Measurements from ENCODE around the gene IQSEC1. TPM values are rescaled to one million over a fixed set of nuclear protein-coding genes. Genes with fewer than 3 reads are reported as not detected.
A peak's percentile ranks its signal among the peaks of the same experiment; 100 is the strongest.

The IQSEC1 gene
- total and polyA plus RNA-seq, 4 experiments from 2014 or later, result 11.9 to 82.0 (median 62.3) TPM

DNA sequence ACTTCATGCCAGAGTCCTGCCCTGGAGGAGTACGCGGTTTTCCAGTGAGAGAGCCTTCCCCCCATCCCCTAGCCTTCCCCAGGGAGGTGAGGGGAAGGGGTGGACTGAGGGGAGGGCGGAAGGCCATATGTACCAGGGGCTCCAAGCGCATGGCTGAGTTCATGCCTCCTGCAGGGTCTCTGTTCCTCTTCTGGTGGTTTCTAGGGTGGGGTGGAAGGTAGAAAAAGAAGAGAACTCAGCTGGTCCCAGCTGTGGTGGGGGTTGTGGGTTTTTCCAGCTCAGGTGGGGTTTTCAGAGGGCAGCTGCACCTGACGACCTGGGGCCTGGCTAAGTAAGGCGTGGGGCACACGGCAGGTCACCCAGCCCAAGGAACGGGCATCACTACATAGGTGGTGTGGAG, 10.7 kb upstream of the IQSEC1 start:
- intact Hi-C loops (cut with micrococcal nuclease), result no loop called here
- H3K27me3 Mint-ChIP-seq, result no peaks in the 10 kb centered on the region
- Histone ChIP-seq H3K27me3 (ENCODE audit: insufficient read depth, low read length) (no peaks in the 10 kb centered on the region), H3K4me3 (ENCODE audit: low read length in 2 of 2) (no peak overlapping the region), H3K27ac (ENCODE audit: low read depth, low read length) (no peak overlapping the region), H3K36me3 (ENCODE audit: insufficient read depth, low read length) (no peaks in the 10 kb centered on the region), H3K9me3 (ENCODE audit: control insufficient read depth in 1 of 2, low read length in 2 of 2) (no peaks in the 10 kb centered on the region), H3K4me1 (ENCODE audit: insufficient read depth, low read length) (no peaks in the 10 kb centered on the region)
- ChIA-PET CTCF (ENCODE audit: partially characterized antibody) (interaction anchor here (1.0 to 5.3 kb wide), 2 partner anchors 8 to 369 kb away, joined by 3 to 38 read pairs; no protein-coding TSS in a partner anchor), POLR2A (ENCODE audit: partially characterized antibody) (no interaction called here)
- no peak overlapping the region for H3K4me3 Mint-ChIP-seq
- H3K27ac Mint-ChIP-seq, result no peak overlapping the region
- no peak for DNase-seq
- H3K4me1 Mint-ChIP-seq, result peaks cover 0 to 1% (median 0%) of the 10 kb centered on the region in 4 donors
- no peaks in the 10 kb centered on the region for H3K36me3 Mint-ChIP-seq
- H3K9me3 Mint-ChIP-seq, result no peaks in the 10 kb centered on the region

DNA sequence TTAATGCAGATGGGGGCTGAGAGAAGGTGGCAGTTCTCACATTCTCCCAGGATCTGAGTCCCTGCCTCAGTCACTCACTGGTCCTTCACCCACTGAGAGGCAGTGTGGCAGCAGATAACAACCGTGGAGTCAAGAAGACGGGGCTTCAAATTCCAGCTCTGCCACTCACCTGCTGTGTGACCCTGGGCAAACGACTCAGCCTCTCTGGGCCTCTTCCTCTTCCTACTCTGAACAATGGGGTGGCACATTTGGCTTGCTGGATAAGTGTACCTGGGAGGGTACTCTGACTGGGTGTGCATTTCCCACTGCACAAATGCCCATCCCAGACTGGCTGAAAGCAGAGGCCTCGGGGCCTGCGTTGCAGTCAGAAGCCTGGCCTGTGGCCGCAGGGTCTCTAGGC, 10.0 kb upstream of the IQSEC1 start:
- H3K27me3 Mint-ChIP-seq, result no peaks in the 10 kb centered on the region
- peaks cover 0 to 1% (median 0%) of the 10 kb centered on the region in 4 donors for H3K4me1 Mint-ChIP-seq
- H3K27ac Mint-ChIP-seq, result no peak overlapping the region

DNA sequence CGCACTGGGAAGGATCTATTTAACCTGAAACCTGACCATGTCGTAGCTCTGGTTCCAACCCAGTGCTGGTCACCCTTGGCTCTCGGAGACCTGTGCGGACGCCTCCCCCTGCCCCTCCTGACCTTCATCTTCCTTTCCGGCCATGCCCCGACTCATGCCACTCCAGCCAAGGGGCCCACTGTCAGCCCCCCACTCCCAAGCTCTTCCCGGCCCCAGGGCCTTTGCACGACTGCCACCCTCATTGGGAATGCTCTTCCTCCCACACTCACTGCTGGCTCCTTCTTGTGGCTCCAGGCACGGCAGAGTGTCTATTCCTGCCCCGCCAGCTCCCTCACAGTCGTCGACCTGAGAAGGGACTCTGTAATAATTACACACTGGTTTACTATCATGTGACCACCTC, 9.4 kb upstream of the IQSEC1 start:
- H3K27ac ChIP-seq (ENCODE audit: low read depth, low read length), result no peak overlapping the region
- POLR2A ChIA-PET (ENCODE audit: partially characterized antibody), result no interaction called here
- Mint-ChIP-seq H3K4me1 (peaks cover 0 to 1% (median 0%) of the 10 kb centered on the region in 4 donors), H3K27me3 (no peaks in the 10 kb centered on the region), H3K36me3 (no peaks in the 10 kb centered on the region), H3K9me3 (no peaks in the 10 kb centered on the region), H3K4me3 (no peak overlapping the region), H3K27ac (peak overlapping the region in 2 of 7 donors; percentile 61 to 72)
- no peak for DNase-seq
- no peaks in the 10 kb centered on the region for H3K27me3 ChIP-seq (ENCODE audit: insufficient read depth, low read length)
- H3K4me1 ChIP-seq (ENCODE audit: insufficient read depth, low read length), result no peaks in the 10 kb centered on the region
- H3K9me3 ChIP-seq (ENCODE audit: control insufficient read depth in 1 of 2, low read length in 2 of 2), result no peaks in the 10 kb centered on the region
- H3K36me3 ChIP-seq (ENCODE audit: insufficient read depth, low read length), result no peaks in the 10 kb centered on the region
- CTCF ChIA-PET (ENCODE audit: partially characterized antibody), result interaction anchor here (5.3 kb wide), 1 partner anchor 10 kb away, joined by 38 read pairs; no protein-coding TSS in a partner anchor
- no peak overlapping the region for H3K4me3 ChIP-seq (ENCODE audit: low read length in 2 of 2)
- intact Hi-C loops (cut with micrococcal nuclease), result no loop called here

More for the DNA sequence above, 10.0 kb upstream of the IQSEC1 start:
- ChIA-PET CTCF (ENCODE audit: partially characterized antibody) (interaction anchor here (1.0 to 5.3 kb wide), 2 partner anchors 9 to 369 kb away, joined by 3 to 38 read pairs; no protein-coding TSS in a partner anchor), POLR2A (ENCODE audit: partially characterized antibody) (no interaction called here)
- H3K36me3 Mint-ChIP-seq, result no peaks in the 10 kb centered on the region
- H3K9me3 Mint-ChIP-seq, result no peaks in the 10 kb centered on the region
- Histone ChIP-seq H3K4me3 (ENCODE audit: low read length in 2 of 2) (no peak overlapping the region), H3K9me3 (ENCODE audit: control insufficient read depth in 1 of 2, low read length in 2 of 2) (no peaks in the 10 kb centered on the region), H3K27me3 (ENCODE audit: insufficient read depth, low read length) (no peaks in the 10 kb centered on the region), H3K27ac (ENCODE audit: low read depth, low read length) (no peak overlapping the region), H3K36me3 (ENCODE audit: insufficient read depth, low read length) (no peaks in the 10 kb centered on the region), H3K4me1 (ENCODE audit: insufficient read depth, low read length) (no peaks in the 10 kb centered on the region)
- DNase-seq, result no peak
- intact Hi-C loops (cut with micrococcal nuclease), result no loop called here
- no peak overlapping the region for H3K4me3 Mint-ChIP-seq

DNA sequence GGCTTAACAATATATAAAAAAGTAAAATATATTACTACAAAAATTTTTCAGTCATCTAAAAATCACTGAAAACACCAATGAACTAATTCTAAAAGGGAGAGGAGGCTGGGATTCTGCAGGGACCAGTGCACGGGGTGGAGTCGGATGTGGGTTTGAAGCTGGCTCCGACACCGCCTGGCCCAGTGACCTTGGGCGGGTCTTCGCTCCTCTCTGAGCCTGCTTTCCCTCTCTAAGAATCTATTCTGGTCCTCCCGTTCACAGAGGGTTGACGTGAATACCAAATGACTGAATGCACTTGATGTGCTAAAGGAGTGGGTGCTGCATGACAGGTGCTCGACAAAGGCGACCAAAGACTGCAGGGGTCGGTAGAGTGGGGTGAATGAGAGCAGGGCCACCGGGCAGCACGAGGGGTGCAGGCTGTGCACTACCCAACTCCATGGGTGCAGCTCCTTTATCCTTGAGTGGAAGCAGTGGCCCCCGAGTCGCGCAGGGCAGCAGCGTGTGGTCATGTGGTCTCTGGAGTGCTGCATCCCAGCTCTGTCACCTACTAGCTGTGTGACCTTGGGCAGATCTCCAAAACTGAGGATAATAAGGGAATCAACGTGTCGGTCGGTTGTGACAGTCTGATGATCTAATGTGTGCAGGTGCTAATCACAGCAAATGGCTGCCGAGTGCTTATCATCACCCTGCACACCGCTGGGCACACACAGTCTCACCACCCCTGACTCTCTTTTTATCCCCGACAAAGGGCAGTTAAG, 8.6 kb upstream of the IQSEC1 start:
- no peak overlapping the region for H3K4me3 ChIP-seq (ENCODE audit: low read length in 2 of 2)
- ChIA-PET POLR2A (ENCODE audit: partially characterized antibody) (no interaction called here), CTCF (ENCODE audit: partially characterized antibody) (interaction anchor here (1.3 to 5.3 kb wide), 2 partner anchors 11 to 42 kb away, joined by 3 to 38 read pairs; no protein-coding TSS in a partner anchor)
- Mint-ChIP-seq H3K27me3 (no peaks in the 10 kb centered on the region), H3K4me3 (no peak overlapping the region), H3K36me3 (no peaks in the 10 kb centered on the region), H3K9me3 (no peaks in the 10 kb centered on the region), H3K27ac (no peak overlapping the region), H3K4me1 (peaks cover 0 to 1% (median 0%) of the 10 kb centered on the region in 4 donors)
- intact Hi-C loops (cut with micrococcal nuclease), result no loop called here
- H3K9me3 ChIP-seq (ENCODE audit: control insufficient read depth in 1 of 2, low read length in 2 of 2), result no peaks in the 10 kb centered on the region
- no peaks in the 10 kb centered on the region for H3K4me1 ChIP-seq (ENCODE audit: insufficient read depth, low read length)
- no peaks in the 10 kb centered on the region for H3K36me3 ChIP-seq (ENCODE audit: insufficient read depth, low read length)
- no peak for DNase-seq
- no peaks in the 10 kb centered on the region for H3K27me3 ChIP-seq (ENCODE audit: insufficient read depth, low read length)
- H3K27ac ChIP-seq (ENCODE audit: low read depth, low read length), result no peak overlapping the region

DNA sequence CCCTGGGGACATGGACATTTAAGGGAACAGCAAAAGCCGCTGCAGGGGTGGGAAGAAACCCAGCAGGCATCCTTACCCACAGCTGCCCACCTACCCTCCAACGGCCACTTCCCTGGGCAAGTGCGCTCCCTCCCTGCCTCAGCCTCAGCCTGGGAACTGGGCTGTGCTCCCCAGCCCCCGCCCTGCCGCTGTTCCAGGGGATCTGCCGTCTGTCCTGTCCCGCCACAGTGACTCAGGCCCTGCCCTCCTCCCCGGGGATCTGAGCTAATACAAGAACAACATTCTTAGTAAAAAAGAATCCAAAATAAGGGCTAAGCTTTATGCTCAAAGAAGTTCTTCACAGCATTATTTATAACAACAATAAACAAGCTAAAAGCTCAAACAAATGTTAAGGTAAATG, 7.4 kb upstream of the IQSEC1 start:
- H3K4me3 ChIP-seq (ENCODE audit: low read length in 2 of 2), result no peak overlapping the region
- H3K9me3 ChIP-seq (ENCODE audit: control insufficient read depth in 1 of 2, low read length in 2 of 2), result no peaks in the 10 kb centered on the region
- intact Hi-C loops (cut with micrococcal nuclease), result no loop called here
- no peaks in the 10 kb centered on the region for H3K4me1 ChIP-seq (ENCODE audit: insufficient read depth, low read length)
- CTCF ChIA-PET (ENCODE audit: partially characterized antibody), result interaction anchor here (1.3 to 5.3 kb wide), 2 partner anchors 12 to 41 kb away, joined by 3 to 38 read pairs; no protein-coding TSS in a partner anchor
- Mint-ChIP-seq H3K36me3 (no peaks in the 10 kb centered on the region), H3K27ac (no peak overlapping the region), H3K4me1 (peaks cover 0 to 1% (median 0%) of the 10 kb centered on the region in 4 donors), H3K27me3 (peaks cover 0 to 4% of the 10 kb centered on the region in 2 donors), H3K9me3 (no peaks in the 10 kb centered on the region), H3K4me3 (no peak overlapping the region)
- POLR2A ChIA-PET (ENCODE audit: partially characterized antibody), result no interaction called here
- H3K27me3 ChIP-seq (ENCODE audit: insufficient read depth, low read length), result no peaks in the 10 kb centered on the region
- no peak for DNase-seq
- no peaks in the 10 kb centered on the region for H3K36me3 ChIP-seq (ENCODE audit: insufficient read depth, low read length)
- no peak overlapping the region for H3K27ac ChIP-seq (ENCODE audit: low read depth, low read length)

DNA sequence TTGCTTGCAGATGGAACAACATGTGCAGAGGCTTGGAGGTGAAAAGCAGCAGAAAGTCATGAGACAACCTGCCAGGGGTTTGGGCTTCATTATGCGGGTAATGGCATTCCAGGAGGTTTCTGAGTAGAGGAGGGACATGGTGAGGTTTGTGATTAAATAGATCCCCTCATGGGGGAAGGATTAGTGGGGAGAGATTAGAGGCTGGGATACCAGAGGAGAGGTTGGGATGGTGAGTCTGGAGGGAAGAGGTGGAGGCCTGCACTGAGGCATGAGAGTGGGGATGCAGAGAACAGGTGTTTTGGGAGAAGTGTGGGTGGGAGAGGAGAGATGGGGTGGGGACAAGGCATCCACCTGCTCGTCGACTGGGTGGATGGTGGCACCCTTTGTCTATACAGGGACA, 6.8 kb upstream of the IQSEC1 start:
- no peaks in the 10 kb centered on the region for H3K4me1 ChIP-seq (ENCODE audit: insufficient read depth, low read length)
- intact Hi-C loops (cut with micrococcal nuclease), result no loop called here
- H3K4me3 Mint-ChIP-seq, result no peak overlapping the region
- no peaks in the 10 kb centered on the region for H3K36me3 ChIP-seq (ENCODE audit: insufficient read depth, low read length)
- no peak for DNase-seq
- H3K4me1 Mint-ChIP-seq, result peaks cover 0 to 1% (median 0%) of the 10 kb centered on the region in 4 donors
- no peak overlapping the region for H3K4me3 ChIP-seq (ENCODE audit: low read length in 2 of 2)
- H3K9me3 ChIP-seq (ENCODE audit: control insufficient read depth in 1 of 2, low read length in 2 of 2), result no peaks in the 10 kb centered on the region
- no peak overlapping the region for H3K27ac ChIP-seq (ENCODE audit: low read depth, low read length)
- H3K36me3 Mint-ChIP-seq, result no peaks in the 10 kb centered on the region
- peaks cover 0 to 6% of the 10 kb centered on the region in 2 donors for H3K27me3 Mint-ChIP-seq
- POLR2A ChIA-PET (ENCODE audit: partially characterized antibody), result no interaction called here
- H3K9me3 Mint-ChIP-seq, result no peaks in the 10 kb centered on the region
- peak overlapping the region in 2 of 7 donors; percentile 52 to 75 for H3K27ac Mint-ChIP-seq
- CTCF ChIA-PET (ENCODE audit: partially characterized antibody), result interaction anchor here (5.3 kb wide), 1 partner anchor 12 kb away, joined by 38 read pairs; no protein-coding TSS in a partner anchor
- H3K27me3 ChIP-seq (ENCODE audit: insufficient read depth, low read length), result no peaks in the 10 kb centered on the region

DNA sequence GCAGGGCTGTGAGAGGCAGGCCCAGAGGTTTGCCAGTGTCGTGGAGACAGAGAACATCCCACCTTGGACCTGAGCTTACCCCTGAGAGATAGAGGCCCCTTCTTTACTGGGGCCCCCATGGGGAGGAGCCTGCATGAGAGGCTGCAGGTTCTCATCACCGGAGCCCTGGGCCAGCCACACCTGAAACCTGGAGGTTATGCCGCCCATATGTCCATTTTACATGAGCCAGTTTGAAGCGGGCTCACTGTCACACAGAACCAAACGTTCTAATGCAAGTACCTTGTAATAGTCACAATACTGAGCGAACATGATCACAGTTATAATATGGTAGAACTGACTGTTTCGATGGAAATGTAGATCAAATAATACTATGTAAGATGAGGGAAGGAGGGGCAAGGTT, 6.3 kb upstream of the IQSEC1 start:
- Mint-ChIP-seq H3K4me3 (no peak overlapping the region), H3K4me1 (peaks cover 0 to 2% (median under 1%) of the 10 kb centered on the region in 4 donors), H3K27ac (peak overlapping the region in 1 of 7 donors; percentile 52), H3K27me3 (peaks cover 0 to 6% of the 10 kb centered on the region in 2 donors), H3K36me3 (no peaks in the 10 kb centered on the region), H3K9me3 (no peaks in the 10 kb centered on the region)
- no peak overlapping the region for H3K4me3 ChIP-seq (ENCODE audit: low read length in 2 of 2)
- H3K36me3 ChIP-seq (ENCODE audit: insufficient read depth, low read length), result no peaks in the 10 kb centered on the region
- no peaks in the 10 kb centered on the region for H3K4me1 ChIP-seq (ENCODE audit: insufficient read depth, low read length)
- H3K27ac ChIP-seq (ENCODE audit: low read depth, low read length), result no peak overlapping the region
- peaks cover 2% of the 10 kb centered on the region for H3K27me3 ChIP-seq (ENCODE audit: insufficient read depth, low read length)
- ChIA-PET CTCF (ENCODE audit: partially characterized antibody) (interaction anchor here (1.4 kb wide), 1 partner anchor 12 kb away, joined by 4 read pairs; no protein-coding TSS in a partner anchor), POLR2A (ENCODE audit: partially characterized antibody) (no interaction called here)
- intact Hi-C loops (cut with micrococcal nuclease), result no loop called here
- no peak for DNase-seq
- H3K9me3 ChIP-seq (ENCODE audit: control insufficient read depth in 1 of 2, low read length in 2 of 2), result no peaks in the 10 kb centered on the region

Data from CD4-positive, alpha-beta memory T cell (primary cell).